HG03520 (cell line): ENCODE measurements around the gene RTEL1.

ENCODE experiments used
- ATAC-seq: cut with Tn5 transposase; IDR thresholded peaks from one replicate; pipeline ENCODE4 v1.9.1; 2021; ENCODE audit warnings: mild to moderate bottlenecking, moderate library complexity; ENCODE audit not compliant: unreplicated experiment

RTEL1 gene

GRCh38 chr20:63698739-63699465 lies 40.8 kb downstream of the RTEL1 start:
- ATAC-seq: no peak

GRCh38 chr20:63699466-63700198 lies 41.5 kb downstream of the RTEL1 start:
- ATAC-seq: no peak

- no peak for ATAC-seq
Observed at GRCh38 chr20:63700199-63701050, 42.3 kb downstream of the RTEL1 start.

GRCh38 chr20:63701051-63701328 lies 42.9 kb downstream of the RTEL1 start:
- ATAC-seq: no peak

GRCh38 chr20:63701329-63702035 lies 43.4 kb downstream of the RTEL1 start:
- ATAC-seq: no peak

- ATAC-seq: no peak
Observed at GRCh38 chr20:63702036-63702665, 44.0 kb downstream of the RTEL1 start.

GRCh38 chr20:63702751-63703470 lies 44.8 kb downstream of the RTEL1 start:
- no peak for ATAC-seq

GRCh38 chr20:63703471-63703975 lies 45.4 kb downstream of the RTEL1 start:
- no peak for ATAC-seq

- no peak for ATAC-seq
Observed at GRCh38 chr20:63703976-63704748, 46.0 kb downstream of the RTEL1 start.

- ATAC-seq: no peak
Observed at GRCh38 chr20:63704749-63705117, 46.6 kb downstream of the RTEL1 start.

- no peak for ATAC-seq
Observed at GRCh38 chr20:63705232-63706026, 47.3 kb downstream of the RTEL1 start.

- no peak for ATAC-seq
Observed at GRCh38 chr20:63706027-63706695, 48.0 kb downstream of the RTEL1 start.

GRCh38 chr20:63706852-63707557 lies 48.9 kb downstream of the RTEL1 start:
- peak; percentile 5 for ATAC-seq

GRCh38 chr20:63707558-63708300 lies 49.6 kb downstream of the RTEL1 start, which contains the start of the genes ARFRP1 and ZGPAT:
ARFRP1 (minus strand) TSS chr20:63707976; CDS start chr20:63707091, 885 bp downstream.
ZGPAT (plus strand) TSS chr20:63708039; CDS start chr20:63708581, 542 bp downstream.
- ATAC-seq: peak; percentile 55

- ATAC-seq: no peak
Observed at GRCh38 chr20:63708301-63709148, 50.4 kb downstream of the RTEL1 start.
